BJ (cell line): ENCODE measurements around the gene RNPC3. TPM values are rescaled to one million over a fixed set of nuclear protein-coding genes. Genes with fewer than 3 reads are reported as not detected.
"Not testable (repeated sequence)": the region's sequence is repeated elsewhere in the genome, so short reads cannot be mapped to it uniquely, and the experiment has no call there.

ENCODE experiments used
- CTCF ChIA-PET: fragments of 350-600 bp; formaldehyde crosslinking; extraction: SDS; loops from one replicate; lab custom pipeline; 2021; ENCODE audit warnings: antibody characterized with exemption, inconsistent platforms; lab: Yijun Ruan, JAX
- POLR2A ChIA-PET: fragments of 300-600 bp; sonication (Branson Sonifier 250); formaldehyde crosslinking; extraction: SDS; loops from one replicate; lab custom pipeline; 2021; ENCODE audit warnings: antibody characterized with exemption; lab: Charles Lee
- DNase-seq: peaks from one replicate; pipeline ENCODE4 v3.0.0-alpha.2; 2011; ENCODE audit warnings: low read depth
- H3K27me3 ChIP-seq: 2 replicates; pipeline ENCODE4 v1.6.0; 2011; ENCODE audit warnings: low read length; ENCODE audit not compliant: control insufficient read depth, insufficient read depth
- H3K36me3 ChIP-seq: 2 replicates; pipeline ENCODE4 v1.5.1; 2011; ENCODE audit warnings: low read length; ENCODE audit not compliant: control insufficient read depth, insufficient read depth
- H3K4me3 ChIP-seq: 2 replicates; pipeline ENCODE4 v1.5.1; 2011; ENCODE audit warnings: low read depth, mild to moderate bottlenecking, control low read depth, low read length
- CTCF ChIP-seq: IDR thresholded peaks from 2 replicates; pipeline ENCODE4 v1.5.1; 2011; ENCODE audit warnings: low read depth, mild to moderate bottlenecking, control low read depth, inconsistent platforms, low read length, moderate library complexity; ENCODE audit not compliant: insufficient read depth
- polyA plus RNA-seq: library from polyadenylated mRNA; depleted of rRNA; stranded (reverse); fragments of >200 nt; gene quantifications from 2 replicates; pipeline ENCODE4 v1.2.3, GENCODE V29; 2011

The RNPC3 gene
- polyA plus RNA-seq, 1 experiment = 13.3 TPM

- H3K36me3 ChIP-seq = peaks cover 4% of the 10 kb centered on the region; the same call in 1 of the 2 replicates
- no peak overlapping the region for H3K4me3 ChIP-seq
- no peak for TF ChIP-seq CTCF
- CTCF ChIA-PET = no interaction called here
- DNase-seq = no peak
- no peaks in the 10 kb centered on the region for H3K27me3 ChIP-seq
- POLR2A ChIA-PET = no interaction called here
These were observed 21.0 kb downstream of the RNPC3 start for GRCh38 chr1:103546496-103546895.

GRCh38 chr1:103547840-103548239 lies 22.3 kb downstream of the RNPC3 start:
- POLR2A ChIA-PET = no interaction called here

GRCh38 chr1:103560427-103560826 lies 34.9 kb downstream of the RNPC3 start:
- ChIA-PET POLR2A (no interaction called here), CTCF (no interaction called here)
- Histone ChIP-seq H3K4me3 (no peak overlapping the region), H3K27me3 (no peaks in the 10 kb centered on the region), H3K36me3 (no peaks in the 10 kb centered on the region; the same call in 1 of the 2 replicates)
- TF ChIP-seq CTCF = no peak
- DNase-seq = no peak

More at GRCh38 chr1:103547840-103548239, 22.3 kb downstream of the RNPC3 start:
- no peak for TF ChIP-seq CTCF
- H3K4me3 ChIP-seq = no peak overlapping the region
- no peaks in the 10 kb centered on the region for H3K27me3 ChIP-seq
- CTCF ChIA-PET = no interaction called here
- H3K36me3 ChIP-seq = peaks cover 4% of the 10 kb centered on the region
- no peak for DNase-seq

- H3K4me3 ChIP-seq, H3K27me3 ChIP-seq, DNase-seq, H3K36me3 ChIP-seq, POLR2A ChIA-PET, CTCF ChIA-PET: not testable (repeated sequence)
These were observed 35.6 kb downstream of the RNPC3 start for GRCh38 chr1:103561124-103561523.

GRCh38 chr1:103561643-103562395 lies 36.3 kb downstream of the RNPC3 start:
- DNase-seq = no peak
- no peak for TF ChIP-seq CTCF
- H3K4me3 ChIP-seq = no peak overlapping the region
- H3K27me3 ChIP-seq = no peaks in the 10 kb centered on the region
- ChIA-PET CTCF (no interaction called here), POLR2A (no interaction called here)
- H3K36me3 ChIP-seq = no peaks in the 10 kb centered on the region; the same call in 1 of the 2 replicates

GRCh38 chr1:103563056-103563455 lies 37.6 kb downstream of the RNPC3 start:
- no peak for TF ChIP-seq CTCF
- H3K36me3 ChIP-seq = no peaks in the 10 kb centered on the region
- DNase-seq = no peak
- H3K27me3 ChIP-seq = no peaks in the 10 kb centered on the region
- CTCF ChIA-PET = no interaction called here
- H3K4me3 ChIP-seq = no peak overlapping the region
- POLR2A ChIA-PET = no interaction called here
